CD4-positive, alpha-beta memory T cell (primary cell): ENCODE results near the gene SPAG16. TPM values are rescaled to one million over a fixed set of nuclear protein-coding genes. Genes with fewer than 3 reads are reported as not detected.

ENCODE experiments used
- CTCF ChIA-PET: fragments of 350-600 bp; sonication (Branson Sonifier 250); formaldehyde crosslinking; loops from one replicate; lab custom pipeline; 2021; ENCODE audit warnings: inconsistent platforms; ENCODE audit not compliant: partially characterized antibody; lab: Charles Lee
- POLR2A ChIA-PET: fragments of 350-600 bp; sonication (Branson Sonifier 250); formaldehyde crosslinking; loops from one replicate; lab custom pipeline; 2021; ENCODE audit not compliant: partially characterized antibody; lab: Charles Lee
- DNase-seq, 5 donors: peaks; one replicate each; pipeline versions ENCODE4 v3.0.0 to v3.0.0-alpha.2; 2020 to 2022; ENCODE audit warnings: mixed read lengths in 1 of 5
- H3K27ac ChIP-seq: one replicate; pipeline ENCODE4 v1.7.0; 2013; ENCODE audit warnings: low read depth, low read length
- H3K27me3 ChIP-seq: 2 replicates; pipeline ENCODE4 v1.7.0; 2013; ENCODE audit warnings: mild to moderate bottlenecking, low read length, moderate library complexity; ENCODE audit not compliant: insufficient read depth
- H3K36me3 ChIP-seq: 2 replicates; pipeline ENCODE4 v1.7.0; 2013; ENCODE audit warnings: mild to moderate bottlenecking, low read length, moderate library complexity; ENCODE audit not compliant: insufficient read depth
- H3K4me1 ChIP-seq: 2 replicates; pipeline ENCODE4 v1.7.0; 2013; ENCODE audit warnings: mild to moderate bottlenecking, low read length, moderate library complexity; ENCODE audit not compliant: insufficient read depth
- H3K4me3 ChIP-seq, 2 donors: one replicate each; pipeline ENCODE4 v1.7.0; 2013; ENCODE audit warnings: low read length in 2 of 2, mild to moderate bottlenecking in 1 of 2
- H3K9me3 ChIP-seq, 2 donors: one replicate each; pipeline ENCODE4 v1.7.0; 2013; ENCODE audit warnings: low read length in 2 of 2, control low read depth in 1 of 2; ENCODE audit not compliant: control insufficient read depth in 1 of 2
- H3K27ac Mint-ChIP-seq, 7 donors: one replicate each; pipeline ENCODE4 v1.8.0; 2020 to 2021; ENCODE audit warnings: mixed read lengths in 7 of 7, mild to moderate bottlenecking in 6 of 7, inconsistent platforms in 3 of 7, moderate library complexity in 3 of 7
- H3K27me3 Mint-ChIP-seq, 2 donors: one replicate each; pipeline ENCODE4 v1.8.0; 2020 to 2021; ENCODE audit warnings: mixed read lengths in 2 of 2
- H3K36me3 Mint-ChIP-seq, 2 donors: one replicate each; pipeline ENCODE4 v1.8.0; 2020 to 2021; ENCODE audit warnings: mixed read lengths in 2 of 2, inconsistent platforms in 1 of 2, mild to moderate bottlenecking in 1 of 2
- H3K4me1 Mint-ChIP-seq, 4 donors: one replicate each; pipeline ENCODE4 v1.8.0; 2020 to 2021; ENCODE audit warnings: mixed read lengths in 4 of 4, mild to moderate bottlenecking in 1 of 4
- H3K4me3 Mint-ChIP-seq, 8 donors: one replicate each; pipeline ENCODE4 v1.8.0; 2020 to 2021; ENCODE audit warnings: mixed read lengths in 8 of 8, mild to moderate bottlenecking in 7 of 8, moderate library complexity in 6 of 8, inconsistent platforms in 3 of 8
- H3K9me3 Mint-ChIP-seq, 8 donors: one replicate each; pipeline ENCODE4 v1.8.0; 2020 to 2021; ENCODE audit warnings: mixed read lengths in 8 of 8, mild to moderate bottlenecking in 5 of 8, inconsistent platforms in 3 of 8, moderate library complexity in 1 of 8
- intact Hi-C: fragments of 100-400 bp; cut with micrococcal nuclease; formaldehyde crosslinking; loops from one replicate; pipeline ENCODE4 v1.15.1; 2023
- polyA plus RNA-seq, 2 donors: library from polyadenylated mRNA; unstranded; fragments of 300-500 nt; fragmentation: Illumina TruSeq; gene quantifications; one replicate each; pipeline ENCODE4 v1.2.3, GENCODE V29; 2021
- total RNA-seq, 2 experiments: library from RNA; stranded (reverse); gene quantifications; one replicate each; pipeline ENCODE4 v1.2.3, GENCODE V29; 2021

SPAG16 gene
- total and polyA plus RNA-seq, 4 experiments from 2014 or later = 6.3 to 21.7 (median 11.2) TPM

- no peak overlapping the region for H3K4me3 ChIP-seq
- Mint-ChIP-seq H3K9me3 (peaks cover 3 to 20% (median 9%) of the 10 kb centered on the region in 8 donors), H3K4me3 (no peak overlapping the region), H3K36me3 (no peaks in the 10 kb centered on the region), H3K4me1 (no peaks in the 10 kb centered on the region), H3K27ac (no peak overlapping the region), H3K27me3 (no peaks in the 10 kb centered on the region)
- no peaks in the 10 kb centered on the region for H3K27me3 ChIP-seq
- intact Hi-C loops = no loop called here
- no peaks in the 10 kb centered on the region for H3K36me3 ChIP-seq
- ChIA-PET POLR2A (no interaction called here), CTCF (no interaction called here)
- DNase-seq = no peak
- H3K4me1 ChIP-seq = no peaks in the 10 kb centered on the region
- H3K9me3 ChIP-seq = no peaks in the 10 kb centered on the region
- H3K27ac ChIP-seq = no peak overlapping the region
These were observed 1001.7 kb downstream of the SPAG16 start for GRCh38 chr2:214286011-214286410.

- H3K27me3 ChIP-seq = no peaks in the 10 kb centered on the region
- no peaks in the 10 kb centered on the region for H3K4me1 ChIP-seq
- H3K36me3 Mint-ChIP-seq = no peaks in the 10 kb centered on the region
- no peak for DNase-seq
- H3K4me1 Mint-ChIP-seq = no peaks in the 10 kb centered on the region
- H3K27me3 Mint-ChIP-seq = no peaks in the 10 kb centered on the region
- intact Hi-C loops = no loop called here
- no peaks in the 10 kb centered on the region for H3K36me3 ChIP-seq
- H3K9me3 ChIP-seq = peaks cover 0 to 9% of the 10 kb centered on the region in 2 donors
- peaks cover 0 to 46% (median 32%) of the 10 kb centered on the region in 8 donors for H3K9me3 Mint-ChIP-seq
- ChIA-PET POLR2A (no interaction called here), CTCF (no interaction called here)
- no peak overlapping the region for H3K27ac Mint-ChIP-seq
- H3K4me3 Mint-ChIP-seq = no peak overlapping the region
- H3K4me3 ChIP-seq = no peak overlapping the region
- H3K27ac ChIP-seq = no peak overlapping the region
These were observed 1009.3 kb downstream of the SPAG16 start for GRCh38 chr2:214293593-214293992.

- Mint-ChIP-seq H3K4me1 (no peaks in the 10 kb centered on the region), H3K27me3 (no peaks in the 10 kb centered on the region), H3K4me3 (no peak overlapping the region), H3K27ac (no peak overlapping the region), H3K36me3 (no peaks in the 10 kb centered on the region), H3K9me3 (peaks cover 0 to 48% (median 32%) of the 10 kb centered on the region in 8 donors)
- ChIA-PET POLR2A (no interaction called here), CTCF (no interaction called here)
- H3K27ac ChIP-seq = no peak overlapping the region
- no peaks in the 10 kb centered on the region for H3K36me3 ChIP-seq
- H3K27me3 ChIP-seq = no peaks in the 10 kb centered on the region
- DNase-seq = no peak
- H3K9me3 ChIP-seq = peaks cover 0 to 9% of the 10 kb centered on the region in 2 donors
- H3K4me3 ChIP-seq = no peak overlapping the region
- H3K4me1 ChIP-seq = no peaks in the 10 kb centered on the region
- intact Hi-C loops = no loop called here
These were observed 1010.2 kb downstream of the SPAG16 start for GRCh38 chr2:214294426-214294825.

GRCh38 chr2:214297423-214297822 lies 1013.2 kb downstream of the SPAG16 start:
- DNase-seq = no peak
- H3K4me1 Mint-ChIP-seq = no peaks in the 10 kb centered on the region
- H3K36me3 ChIP-seq = no peaks in the 10 kb centered on the region
- H3K4me3 Mint-ChIP-seq = no peak overlapping the region
- ChIA-PET POLR2A (no interaction called here), CTCF (interaction anchor here (0.6 kb wide), 1 partner anchor 1713 kb away, joined by 3 read pairs; no protein-coding TSS in a partner anchor)
- H3K27ac Mint-ChIP-seq = no peak overlapping the region
- no peaks in the 10 kb centered on the region for H3K4me1 ChIP-seq
- no peaks in the 10 kb centered on the region for H3K27me3 Mint-ChIP-seq
- H3K4me3 ChIP-seq = no peak overlapping the region
- H3K27ac ChIP-seq = no peak overlapping the region
- no peaks in the 10 kb centered on the region for H3K27me3 ChIP-seq
- H3K9me3 ChIP-seq = peaks cover 0 to 9% of the 10 kb centered on the region in 2 donors
- no peaks in the 10 kb centered on the region for H3K36me3 Mint-ChIP-seq
- H3K9me3 Mint-ChIP-seq = peaks cover 0 to 27% (median 18%) of the 10 kb centered on the region in 8 donors
- intact Hi-C loops = no loop called here

- intact Hi-C loops = no loop called here
- no peaks in the 10 kb centered on the region for H3K36me3 ChIP-seq
These were observed 1026.1 kb downstream of the SPAG16 start for GRCh38 chr2:214310319-214310718.

GRCh38 chr2:214311031-214311533 lies 1026.8 kb downstream of the SPAG16 start:
- ChIA-PET POLR2A (no interaction called here), CTCF (no interaction called here)
- Histone ChIP-seq H3K9me3 (peaks cover 0 to 6% of the 10 kb centered on the region in 2 donors), H3K27ac (no peak overlapping the region), H3K4me3 (no peak overlapping the region), H3K4me1 (no peaks in the 10 kb centered on the region), H3K36me3 (no peaks in the 10 kb centered on the region), H3K27me3 (no peaks in the 10 kb centered on the region)
- Mint-ChIP-seq H3K36me3 (no peaks in the 10 kb centered on the region), H3K4me1 (no peaks in the 10 kb centered on the region), H3K9me3 (peaks cover under 1 to 26% (median 13%) of the 10 kb centered on the region in 8 donors), H3K27ac (no peak overlapping the region), H3K4me3 (no peak overlapping the region), H3K27me3 (no peaks in the 10 kb centered on the region)
- no peak for DNase-seq
- intact Hi-C loops = no loop called here

More at GRCh38 chr2:214310319-214310718, 1026.1 kb downstream of the SPAG16 start:
- H3K4me1 Mint-ChIP-seq = no peaks in the 10 kb centered on the region
- DNase-seq = no peak
- Histone ChIP-seq H3K9me3 (peaks cover 0 to 6% of the 10 kb centered on the region in 2 donors), H3K4me3 (no peak overlapping the region), H3K27me3 (no peaks in the 10 kb centered on the region), H3K27ac (no peak overlapping the region), H3K4me1 (no peaks in the 10 kb centered on the region)
- H3K27me3 Mint-ChIP-seq = no peaks in the 10 kb centered on the region
- no peak overlapping the region for H3K27ac Mint-ChIP-seq
- ChIA-PET POLR2A (no interaction called here), CTCF (no interaction called here)
- no peak overlapping the region for H3K4me3 Mint-ChIP-seq
- H3K36me3 Mint-ChIP-seq = no peaks in the 10 kb centered on the region
- H3K9me3 Mint-ChIP-seq = peaks cover 2 to 31% (median 14%) of the 10 kb centered on the region in 8 donors

- H3K36me3 Mint-ChIP-seq = no peaks in the 10 kb centered on the region
These were observed 1027.9 kb downstream of the SPAG16 start for GRCh38 chr2:214311931-214312749.

More at GRCh38 chr2:214311931-214312749, 1027.9 kb downstream of the SPAG16 start:
- peaks cover 0 to 6% of the 10 kb centered on the region in 2 donors for H3K9me3 ChIP-seq
- H3K9me3 Mint-ChIP-seq = peaks cover 0 to 18% (median 5%) of the 10 kb centered on the region in 8 donors
- no peak overlapping the region for H3K27ac Mint-ChIP-seq
- H3K4me3 ChIP-seq = no peak overlapping the region
- H3K27me3 ChIP-seq = no peaks in the 10 kb centered on the region
- CTCF ChIA-PET = no interaction called here
- intact Hi-C loops = no loop called here
- H3K4me1 Mint-ChIP-seq = no peaks in the 10 kb centered on the region
- no peaks in the 10 kb centered on the region for H3K27me3 Mint-ChIP-seq
- DNase-seq = no peak
- H3K4me1 ChIP-seq = no peaks in the 10 kb centered on the region
- H3K36me3 ChIP-seq = no peaks in the 10 kb centered on the region
- POLR2A ChIA-PET = no interaction called here
- H3K27ac ChIP-seq = no peak overlapping the region
- H3K4me3 Mint-ChIP-seq = no peak overlapping the region
